HUDEP-2 (cell line): ENCODE measurements around the gene SOWAHA.

Experiments
- DNase-seq, 76 experiments: peaks; one replicate each; lab custom pipeline; 2025; ENCODE audit not compliant: unreplicated experiment in 76 of 76; lab: John Stamatoyannopoulos, UW

SOWAHA gene

GRCh38 chr5:132812781-132813598, at the start of gene SOWAHA:
Gene SOWAHA (plus strand): TSS chr5:132813302. CDS start chr5:132813622, 320 bp downstream.
- DNase-seq = no peak

- no peak for DNase-seq
Observed at GRCh38 chr5:132764051-132764450, 49.1 kb upstream of the SOWAHA start.

GRCh38 chr5:132764671-132765238, 48.3 kb upstream of the SOWAHA start:
- no peak for DNase-seq

GRCh38 chr5:132765311-132766019, 47.6 kb upstream of the SOWAHA start:
- no peak for DNase-seq

- no peak for DNase-seq
Observed at GRCh38 chr5:132766020-132766805, 46.9 kb upstream of the SOWAHA start.

- no peak for DNase-seq
Observed at GRCh38 chr5:132766806-132767055, 46.4 kb upstream of the SOWAHA start.

- DNase-seq = no peak
Observed at GRCh38 chr5:132767150-132767549, 46.0 kb upstream of the SOWAHA start.

GRCh38 chr5:132768485-132768868, 44.6 kb upstream of the SOWAHA start:
- DNase-seq = no peak

GRCh38 chr5:132770476-132771159, 42.5 kb upstream of the SOWAHA start:
- no peak for DNase-seq

- no peak for DNase-seq
Observed at GRCh38 chr5:132771503-132771998, 41.6 kb upstream of the SOWAHA start.

GRCh38 chr5:132772291-132773070, 40.6 kb upstream of the SOWAHA start:
- DNase-seq = no peak

GRCh38 chr5:132773114-132773513, 40.0 kb upstream of the SOWAHA start:
- DNase-seq = peak in 19 of 76 experiments; percentile 3 to 38 (median 14)

GRCh38 chr5:132773601-132774355, 39.3 kb upstream of the SOWAHA start:
- peak in 63 of 76 experiments; percentile 12 to 81 (median 55) for DNase-seq

GRCh38 chr5:132774406-132774805, 38.7 kb upstream of the SOWAHA start:
- DNase-seq = peak in 52 of 76 experiments; percentile 14 to 76 (median 52)

- peak in 1 of 76 experiments; percentile 15 for DNase-seq
Observed at GRCh38 chr5:132774896-132775295, 38.2 kb upstream of the SOWAHA start.

GRCh38 chr5:132775476-132775961, 37.6 kb upstream of the SOWAHA start:
- peak in 6 of 76 experiments; percentile 8 to 32 (median 11) for DNase-seq

- peak in 67 of 76 experiments; percentile 8 to 78 (median 49) for DNase-seq
Observed at GRCh38 chr5:132776131-132776937, 36.8 kb upstream of the SOWAHA start.

GRCh38 chr5:132776938-132777208, 36.2 kb upstream of the SOWAHA start:
- DNase-seq = peak in 1 of 76 experiments; percentile 33
